SJCRH30 (cell line): ENCODE data around the gene IP6K3. TPM values are rescaled to one million over a fixed set of nuclear protein-coding genes. Genes with fewer than 3 reads are reported as not detected.

Experiments
- DNase-seq, 2 experiments: peaks; one replicate each; pipeline ENCODE4 v3.0.0-alpha.2; 2015 to 2020
- H3K27ac ChIP-seq: fragments of 250-450 bp; sonication (Bioruptor Pico); 2 replicates; pipeline ENCODE4 v1.5.1; 2020; ENCODE audit warnings: mild to moderate bottlenecking, moderate library complexity
- H3K27me3 ChIP-seq: fragments of 250-450 bp; sonication (Bioruptor Pico); 2 replicates; pipeline ENCODE4 v1.5.1; 2020; ENCODE audit warnings: mild to moderate bottlenecking, moderate library complexity
- H3K36me3 ChIP-seq: fragments of 250-450 bp; sonication (Bioruptor Pico); 2 replicates; pipeline ENCODE4 v1.5.1; 2020; ENCODE audit warnings: mild to moderate bottlenecking, moderate library complexity
- H3K4me1 ChIP-seq: fragments of 250-450 bp; sonication (Bioruptor Pico); 2 replicates; pipeline ENCODE4 v1.5.1; 2020; ENCODE audit warnings: mild to moderate bottlenecking, moderate library complexity
- H3K4me3 ChIP-seq: fragments of 250-450 bp; sonication (Bioruptor Pico); 2 replicates; pipeline ENCODE4 v1.5.1; 2020; ENCODE audit warnings: mild to moderate bottlenecking, moderate library complexity
- H3K9me3 ChIP-seq: fragments of 250-450 bp; sonication (Bioruptor Pico); replicated peaks from 2 replicates; pipeline ENCODE4 v1.5.1; 2020; ENCODE audit warnings: mild to moderate bottlenecking, moderate library complexity
- total RNA-seq: library from RNA; depleted of rRNA; stranded (reverse); fragments of >200 nt; shearing (Covaris generic); gene quantifications from 2 replicates; pipeline ENCODE4 v1.2.3, GENCODE V29; 2014

The IP6K3 gene
- total RNA-seq, 1 experiment from 2014 or later, result 10.3 TPM

GRCh38 chr6:33731751-33732282, 14.9 kb downstream of the IP6K3 start:
- H3K4me3 ChIP-seq, result no peak overlapping the region
- no peaks in the 10 kb centered on the region for H3K9me3 ChIP-seq
- no peak overlapping the region for H3K27ac ChIP-seq
- no peaks in the 10 kb centered on the region for H3K4me1 ChIP-seq
- H3K27me3 ChIP-seq, result no peaks in the 10 kb centered on the region
- H3K36me3 ChIP-seq, result peaks cover 35% of the 10 kb centered on the region
- DNase-seq, result no peak

- Histone ChIP-seq H3K9me3 (no peaks in the 10 kb centered on the region), H3K27me3 (no peaks in the 10 kb centered on the region), H3K4me3 (no peak overlapping the region), H3K4me1 (no peaks in the 10 kb centered on the region), H3K27ac (no peak overlapping the region), H3K36me3 (peaks cover 27% of the 10 kb centered on the region)
- no peak for DNase-seq
Measured at GRCh38 chr6:33731035-33731434, 15.7 kb downstream of the IP6K3 start.

- Histone ChIP-seq H3K27me3 (no peaks in the 10 kb centered on the region), H3K27ac (no peak overlapping the region), H3K36me3 (peaks cover 23% of the 10 kb centered on the region), H3K4me3 (no peak overlapping the region), H3K4me1 (no peaks in the 10 kb centered on the region), H3K9me3 (no peaks in the 10 kb centered on the region)
- DNase-seq, result no peak
Measured at GRCh38 chr6:33730611-33731010, 16.1 kb downstream of the IP6K3 start.

GRCh38 chr6:33729059-33729458, 17.6 kb downstream of the IP6K3 start:
- no peak for DNase-seq
- Histone ChIP-seq H3K9me3 (no peaks in the 10 kb centered on the region), H3K36me3 (peaks cover 17% of the 10 kb centered on the region), H3K4me3 (no peak overlapping the region), H3K27me3 (no peaks in the 10 kb centered on the region), H3K27ac (no peak overlapping the region), H3K4me1 (no peaks in the 10 kb centered on the region)

GRCh38 chr6:33728438-33728837, 18.3 kb downstream of the IP6K3 start:
- Histone ChIP-seq H3K4me3 (no peak overlapping the region), H3K36me3 (peaks cover 13% of the 10 kb centered on the region), H3K27ac (no peak overlapping the region), H3K4me1 (no peaks in the 10 kb centered on the region), H3K27me3 (no peaks in the 10 kb centered on the region), H3K9me3 (no peaks in the 10 kb centered on the region)
- no peak for DNase-seq

GRCh38 chr6:33727932-33728331, 18.8 kb downstream of the IP6K3 start:
- Histone ChIP-seq H3K9me3 (no peaks in the 10 kb centered on the region), H3K36me3 (peaks cover 8% of the 10 kb centered on the region), H3K4me3 (no peak overlapping the region), H3K4me1 (no peaks in the 10 kb centered on the region), H3K27me3 (no peaks in the 10 kb centered on the region), H3K27ac (no peak overlapping the region)
- DNase-seq, result no peak

- no peaks in the 10 kb centered on the region for H3K9me3 ChIP-seq
- H3K4me1 ChIP-seq, result no peaks in the 10 kb centered on the region
- no peak overlapping the region for H3K27ac ChIP-seq
- DNase-seq, result no peak
- H3K4me3 ChIP-seq, result no peak overlapping the region
- no peaks in the 10 kb centered on the region for H3K27me3 ChIP-seq
- peaks cover 6% of the 10 kb centered on the region; the same call in 1 of the 2 replicates for H3K36me3 ChIP-seq
Measured at GRCh38 chr6:33727126-33727525, 19.6 kb downstream of the IP6K3 start.

GRCh38 chr6:33726696-33727095, 20.0 kb downstream of the IP6K3 start:
- no peaks in the 10 kb centered on the region for H3K9me3 ChIP-seq
- H3K4me3 ChIP-seq, result no peak overlapping the region
- DNase-seq, result no peak
- H3K36me3 ChIP-seq, result peaks cover 6% of the 10 kb centered on the region; the same call in 1 of the 2 replicates
- H3K27me3 ChIP-seq, result no peaks in the 10 kb centered on the region
- H3K27ac ChIP-seq, result no peak overlapping the region
- H3K4me1 ChIP-seq, result no peaks in the 10 kb centered on the region

GRCh38 chr6:33725891-33726673, 20.6 kb downstream of the IP6K3 start:
- Histone ChIP-seq H3K27ac (no peak overlapping the region), H3K27me3 (no peaks in the 10 kb centered on the region), H3K36me3 (peaks cover 6% of the 10 kb centered on the region; the same call in 1 of the 2 replicates), H3K9me3 (no peaks in the 10 kb centered on the region), H3K4me1 (no peaks in the 10 kb centered on the region), H3K4me3 (no peak overlapping the region)
- DNase-seq, result no peak

- Histone ChIP-seq H3K27me3 (no peaks in the 10 kb centered on the region), H3K36me3 (peaks cover 3% of the 10 kb centered on the region; the same call in 1 of the 2 replicates), H3K4me1 (no peaks in the 10 kb centered on the region), H3K4me3 (no peak overlapping the region), H3K9me3 (no peaks in the 10 kb centered on the region), H3K27ac (no peak overlapping the region)
- DNase-seq, result no peak
Measured at GRCh38 chr6:33725222-33725621, 21.5 kb downstream of the IP6K3 start.

GRCh38 chr6:33724102-33725023, 22.3 kb downstream of the IP6K3 start:
- H3K9me3 ChIP-seq, result no peaks in the 10 kb centered on the region
- no peak for DNase-seq
- H3K27me3 ChIP-seq, result no peaks in the 10 kb centered on the region
- peaks cover 3% of the 10 kb centered on the region; the same call in 1 of the 2 replicates for H3K36me3 ChIP-seq
- H3K27ac ChIP-seq, result no peak overlapping the region
- no peaks in the 10 kb centered on the region for H3K4me1 ChIP-seq
- H3K4me3 ChIP-seq, result no peak overlapping the region

GRCh38 chr6:33723371-33724085, 23.2 kb downstream of the IP6K3 start:
- Histone ChIP-seq H3K4me1 (no peaks in the 10 kb centered on the region), H3K27ac (no peak overlapping the region), H3K27me3 (no peaks in the 10 kb centered on the region), H3K9me3 (no peaks in the 10 kb centered on the region), H3K36me3 (peaks cover 3% of the 10 kb centered on the region; the same call in 1 of the 2 replicates), H3K4me3 (no peak overlapping the region)
- no peak for DNase-seq

GRCh38 chr6:33722103-33722623, 24.5 kb downstream of the IP6K3 start:
- Histone ChIP-seq H3K27me3 (no peaks in the 10 kb centered on the region), H3K27ac (no peak overlapping the region), H3K4me3 (no peak overlapping the region), H3K9me3 (no peaks in the 10 kb centered on the region), H3K36me3 (peaks cover 3% of the 10 kb centered on the region; the same call in 1 of the 2 replicates), H3K4me1 (no peaks in the 10 kb centered on the region)
- DNase-seq, result no peak

- H3K4me3 ChIP-seq, result no peak overlapping the region
- H3K27me3 ChIP-seq, result no peaks in the 10 kb centered on the region
- DNase-seq, result no peak
- no peak overlapping the region for H3K27ac ChIP-seq
- H3K4me1 ChIP-seq, result no peaks in the 10 kb centered on the region
- H3K9me3 ChIP-seq, result no peaks in the 10 kb centered on the region
- H3K36me3 ChIP-seq, result peaks cover 3% of the 10 kb centered on the region; the same call in 1 of the 2 replicates
Measured at GRCh38 chr6:33721508-33721907, 25.2 kb downstream of the IP6K3 start.
